ENCODE results near the gene CEP290. TPM values are rescaled to one million over a fixed set of nuclear protein-coding genes. Genes with fewer than 3 reads are reported as not detected.

CEP290 gene
- polyA plus RNA-seq, 6 donors from 2014 or later = 2.0 to 12.5 (median 7.8) TPM

- ATAC-seq (ENCODE audit: low read depth in 2 of 2) (no peak), DNase-seq (no peak)
- H3K27ac Mint-ChIP-seq = no peak overlapping the region
- no peaks in the 10 kb centered on the region for H3K4me1 Mint-ChIP-seq
- peaks cover 0 to 12% of the 10 kb centered on the region in 2 donors for H3K36me3 Mint-ChIP-seq
- no peaks in the 10 kb centered on the region for H3K27me3 Mint-ChIP-seq
- H3K9me3 Mint-ChIP-seq = no peaks in the 10 kb centered on the region
- H3K4me3 Mint-ChIP-seq = no peak overlapping the region
Observed at GRCh38 chr12:88127099-88127498, 14.8 kb downstream of the CEP290 start.

- Mint-ChIP-seq H3K27me3 (no peaks in the 10 kb centered on the region), H3K27ac (no peak overlapping the region), H3K4me1 (no peaks in the 10 kb centered on the region), H3K36me3 (peaks cover 6 to 7% of the 10 kb centered on the region in 2 donors), H3K4me3 (no peak overlapping the region), H3K9me3 (no peaks in the 10 kb centered on the region)
- DNase-seq (no peak), ATAC-seq (ENCODE audit: low read depth in 2 of 2) (no peak)
Observed at GRCh38 chr12:88122666-88123065, 19.2 kb downstream of the CEP290 start.

- Mint-ChIP-seq H3K4me3 (no peak overlapping the region), H3K36me3 (peaks cover 16 to 29% of the 10 kb centered on the region in 2 donors), H3K9me3 (no peaks in the 10 kb centered on the region), H3K4me1 (no peaks in the 10 kb centered on the region), H3K27me3 (no peaks in the 10 kb centered on the region), H3K27ac (peak overlapping the region in 1 of 6 donors; percentile 40)
- ATAC-seq (ENCODE audit: low read depth in 2 of 2) = no peak
- DNase-seq = no peak
Observed at GRCh38 chr12:88113871-88114270, 28.0 kb downstream of the CEP290 start.

- DNase-seq = no peak
- H3K4me1 Mint-ChIP-seq = no peaks in the 10 kb centered on the region
- no peak overlapping the region for H3K27ac Mint-ChIP-seq
- H3K9me3 Mint-ChIP-seq = no peaks in the 10 kb centered on the region
- H3K27me3 Mint-ChIP-seq = no peaks in the 10 kb centered on the region
- H3K36me3 Mint-ChIP-seq = peaks cover 0 to 23% of the 10 kb centered on the region in 2 donors
- no peak overlapping the region for H3K4me3 Mint-ChIP-seq
- no peak for ATAC-seq (ENCODE audit: low read depth in 2 of 2)
Observed at GRCh38 chr12:88111074-88111652, 30.7 kb downstream of the CEP290 start.

GRCh38 chr12:88108021-88108420 lies 33.9 kb downstream of the CEP290 start:
- no peaks in the 10 kb centered on the region for H3K27me3 Mint-ChIP-seq
- DNase-seq (no peak), ATAC-seq (ENCODE audit: low read depth in 2 of 2) (no peak)
- H3K4me1 Mint-ChIP-seq = no peaks in the 10 kb centered on the region
- H3K4me3 Mint-ChIP-seq = no peak overlapping the region
- no peaks in the 10 kb centered on the region for H3K9me3 Mint-ChIP-seq
- H3K27ac Mint-ChIP-seq = no peak overlapping the region
- peaks cover 7 to 35% of the 10 kb centered on the region in 2 donors for H3K36me3 Mint-ChIP-seq

GRCh38 chr12:88093573-88093972 lies 48.3 kb downstream of the CEP290 start:
- Mint-ChIP-seq H3K4me1 (no peaks in the 10 kb centered on the region), H3K27me3 (no peaks in the 10 kb centered on the region), H3K36me3 (peaks cover 9 to 17% of the 10 kb centered on the region in 2 donors), H3K27ac (no peak overlapping the region), H3K4me3 (no peak overlapping the region), H3K9me3 (no peaks in the 10 kb centered on the region)
- DNase-seq = no peak
- no peak for ATAC-seq (ENCODE audit: low read depth in 2 of 2)

- no peak for ATAC-seq (ENCODE audit: low read depth in 2 of 2)
- Mint-ChIP-seq H3K4me3 (no peak overlapping the region), H3K36me3 (peaks cover 7 to 13% of the 10 kb centered on the region in 2 donors), H3K4me1 (no peaks in the 10 kb centered on the region), H3K27ac (no peak overlapping the region), H3K9me3 (no peaks in the 10 kb centered on the region), H3K27me3 (no peaks in the 10 kb centered on the region)
- DNase-seq = no peak
Observed at GRCh38 chr12:88092771-88093170, 49.1 kb downstream of the CEP290 start.

GRCh38 chr12:88084210-88084609 lies 57.7 kb downstream of the CEP290 start:
- ATAC-seq (ENCODE audit: low read depth in 2 of 2) (no peak), DNase-seq (no peak)
- Mint-ChIP-seq H3K27ac (no peak overlapping the region), H3K4me3 (no peak overlapping the region), H3K27me3 (no peaks in the 10 kb centered on the region), H3K9me3 (no peaks in the 10 kb centered on the region), H3K36me3 (peaks cover 22 to 24% of the 10 kb centered on the region in 2 donors), H3K4me1 (no peaks in the 10 kb centered on the region)

GRCh38 chr12:88083634-88084033 lies 58.3 kb downstream of the CEP290 start:
- H3K36me3 Mint-ChIP-seq = peaks cover 18 to 19% of the 10 kb centered on the region in 2 donors
- no peak overlapping the region for H3K27ac Mint-ChIP-seq
- DNase-seq (no peak), ATAC-seq (ENCODE audit: low read depth in 2 of 2) (no peak)
- no peaks in the 10 kb centered on the region for H3K27me3 Mint-ChIP-seq
- H3K4me3 Mint-ChIP-seq = no peak overlapping the region
- no peaks in the 10 kb centered on the region for H3K4me1 Mint-ChIP-seq
- H3K9me3 Mint-ChIP-seq = no peaks in the 10 kb centered on the region

GRCh38 chr12:88081247-88081646 lies 60.6 kb downstream of the CEP290 start:
- Mint-ChIP-seq H3K36me3 (peaks cover 23 to 27% of the 10 kb centered on the region in 2 donors), H3K27me3 (no peaks in the 10 kb centered on the region), H3K4me3 (no peak overlapping the region), H3K4me1 (no peaks in the 10 kb centered on the region), H3K27ac (no peak overlapping the region), H3K9me3 (no peaks in the 10 kb centered on the region)
- DNase-seq (no peak), ATAC-seq (ENCODE audit: low read depth in 2 of 2) (no peak)

- Mint-ChIP-seq H3K4me1 (peaks cover 7 to 11% (median 10%) of the 10 kb centered on the region in 3 donors), H3K36me3 (peaks cover 22 to 34% of the 10 kb centered on the region in 2 donors), H3K9me3 (no peaks in the 10 kb centered on the region), H3K4me3 (no peak overlapping the region), H3K27ac (no peak overlapping the region), H3K27me3 (no peaks in the 10 kb centered on the region)
- ATAC-seq (ENCODE audit: low read depth in 2 of 2) = no peak
- DNase-seq = no peak
Observed at GRCh38 chr12:88067301-88067700, 74.6 kb downstream of the CEP290 start.

GRCh38 chr12:88063375-88063774 lies 78.5 kb downstream of the CEP290 start:
- Mint-ChIP-seq H3K27me3 (no peaks in the 10 kb centered on the region), H3K4me3 (no peak overlapping the region), H3K36me3 (peaks cover 8 to 13% of the 10 kb centered on the region in 2 donors), H3K27ac (no peak overlapping the region), H3K4me1 (peaks cover 9 to 15% (median 14%) of the 10 kb centered on the region in 3 donors), H3K9me3 (no peaks in the 10 kb centered on the region)
- ATAC-seq (ENCODE audit: low read depth in 2 of 2) (no peak), DNase-seq (no peak)

- Mint-ChIP-seq H3K27me3 (no peaks in the 10 kb centered on the region), H3K27ac (peak overlapping the region in 2 of 6 donors; percentile 0 to 18), H3K4me3 (no peak overlapping the region), H3K36me3 (peaks cover 11 to 19% of the 10 kb centered on the region in 2 donors), H3K9me3 (no peaks in the 10 kb centered on the region), H3K4me1 (peaks cover 9 to 15% (median 14%) of the 10 kb centered on the region in 3 donors)
- DNase-seq (no peak), ATAC-seq (ENCODE audit: low read depth in 2 of 2) (peak in 1 of 2 donors; percentile 34)
Observed at GRCh38 chr12:88062474-88062873, 79.4 kb downstream of the CEP290 start.

GRCh38 chr12:88058719-88059077 lies 83.2 kb downstream of the CEP290 start:
- H3K36me3 Mint-ChIP-seq = peaks cover 19 to 26% of the 10 kb centered on the region in 2 donors
- no peaks in the 10 kb centered on the region for H3K27me3 Mint-ChIP-seq
- DNase-seq (no peak), ATAC-seq (ENCODE audit: low read depth in 2 of 2) (no peak)
- no peaks in the 10 kb centered on the region for H3K9me3 Mint-ChIP-seq
- H3K4me3 Mint-ChIP-seq = no peak overlapping the region
- H3K27ac Mint-ChIP-seq = peak overlapping the region in 1 of 6 donors; percentile 63
- H3K4me1 Mint-ChIP-seq = peaks cover 9 to 15% (median 14%) of the 10 kb centered on the region in 3 donors
